ENCODE data around the gene SOX12. TPM values are rescaled to one million over a fixed set of nuclear protein-coding genes. Genes with fewer than 3 reads are reported as not detected.
"Not testable (repeated sequence)": the region's sequence is repeated elsewhere in the genome, so short reads cannot be mapped to it uniquely, and the experiment has no call there.

SOX12 gene
- total RNA-seq, 1 donor from 2014 or later: 10.2 TPM

DNA sequence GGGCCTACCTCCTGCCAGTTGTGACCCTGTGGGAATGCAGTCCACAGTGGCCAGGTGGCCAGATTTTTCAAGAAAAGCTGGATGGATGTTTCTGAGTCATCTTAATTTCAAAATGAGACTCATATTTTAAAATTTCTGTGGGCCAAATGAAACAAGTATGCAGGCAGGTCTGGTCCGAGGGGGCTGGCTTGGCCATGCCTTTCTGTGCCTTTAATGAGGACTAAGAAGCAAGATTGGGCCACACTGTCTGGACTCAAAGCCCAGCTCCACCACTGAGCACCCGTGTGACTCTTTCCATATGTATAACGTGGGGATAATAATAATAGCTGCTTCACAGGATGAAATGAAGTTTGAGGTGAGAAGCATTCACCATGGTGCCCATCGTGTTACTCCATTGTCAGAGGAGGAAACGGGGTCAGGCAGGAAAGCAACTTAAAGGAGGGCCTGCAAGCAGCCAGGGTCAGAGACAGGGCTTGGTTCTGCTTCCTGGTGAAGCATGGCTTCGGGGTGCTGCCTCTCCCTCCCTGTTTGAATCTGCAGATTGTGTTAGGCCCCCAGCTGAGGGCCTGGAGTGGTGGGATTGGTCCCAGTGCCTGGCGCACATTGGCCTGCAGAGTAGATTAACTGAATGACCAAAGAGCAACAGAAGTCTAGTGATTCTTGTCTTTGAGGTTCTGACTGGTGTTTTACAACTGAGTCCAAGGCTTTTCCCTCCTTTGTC lies 3.8 kb downstream of the SOX12 start:
- DNase-seq (ENCODE audit: low read depth): no peak

DNA sequence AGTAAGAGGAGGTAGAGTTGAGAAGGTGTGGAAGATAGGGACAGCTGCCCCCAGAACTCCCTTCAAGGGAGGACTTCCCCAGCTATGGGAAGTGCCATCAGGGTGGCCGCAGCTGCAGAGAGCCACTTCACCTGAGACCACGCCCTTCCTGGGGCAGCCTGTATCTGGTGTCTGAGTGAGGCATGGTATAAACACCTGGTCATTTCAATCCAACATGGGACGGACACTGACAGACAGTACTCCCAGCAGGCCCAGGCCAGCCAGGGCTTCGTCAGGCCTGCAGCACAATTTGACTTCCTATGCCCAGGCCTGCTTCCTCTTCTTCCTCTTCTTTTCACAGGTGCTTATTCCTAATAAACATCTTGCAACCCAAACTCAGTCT lies 4.5 kb downstream of the SOX12 start:
- peak; percentile 33 for DNase-seq (ENCODE audit: low read depth)

DNA sequence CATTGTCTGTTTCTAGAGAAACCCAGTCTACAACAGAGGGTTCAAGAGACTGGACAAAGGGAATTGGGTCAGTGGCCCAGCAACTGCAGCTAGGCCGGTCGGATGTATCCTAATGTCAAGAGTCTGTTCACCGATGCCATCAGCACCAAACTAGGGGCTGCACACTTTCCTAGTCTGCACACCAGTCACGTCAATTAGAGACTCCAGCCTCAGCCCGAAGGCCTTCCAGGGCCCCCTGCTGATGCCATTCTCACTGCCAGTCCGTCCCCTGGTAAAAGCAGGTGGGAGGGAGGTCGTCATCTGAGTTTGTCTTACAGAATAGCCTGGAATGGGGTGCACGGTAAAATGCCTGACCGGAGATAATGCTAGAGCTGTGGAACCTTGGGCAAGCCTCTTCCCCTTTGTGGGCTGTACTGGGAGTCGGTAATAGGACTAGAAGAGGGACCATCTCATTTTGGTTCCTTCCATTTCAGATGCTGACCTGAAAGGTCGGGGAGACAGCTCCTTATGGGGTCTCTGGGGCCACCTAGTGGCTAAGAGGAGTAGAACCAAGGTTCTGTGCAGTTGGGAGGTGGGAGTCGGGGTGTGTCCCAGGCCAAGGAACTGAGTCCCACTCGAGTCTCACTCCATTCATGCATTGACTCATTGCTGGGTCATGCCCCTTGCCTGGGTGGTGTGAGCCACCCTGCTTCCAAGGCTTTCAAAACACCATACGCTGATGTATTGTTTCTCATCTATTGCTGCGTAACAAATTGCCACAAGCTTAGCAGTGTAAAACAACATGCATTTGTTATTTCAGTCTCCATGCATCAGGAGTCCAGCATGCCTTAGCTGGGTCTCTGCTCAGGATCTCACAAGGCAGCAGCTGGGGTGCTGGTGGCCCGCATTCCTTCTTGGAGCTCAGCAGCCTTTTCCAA lies 5.1 kb downstream of the SOX12 start:
- peak; percentile 68 for DNase-seq (ENCODE audit: low read depth)

DNA sequence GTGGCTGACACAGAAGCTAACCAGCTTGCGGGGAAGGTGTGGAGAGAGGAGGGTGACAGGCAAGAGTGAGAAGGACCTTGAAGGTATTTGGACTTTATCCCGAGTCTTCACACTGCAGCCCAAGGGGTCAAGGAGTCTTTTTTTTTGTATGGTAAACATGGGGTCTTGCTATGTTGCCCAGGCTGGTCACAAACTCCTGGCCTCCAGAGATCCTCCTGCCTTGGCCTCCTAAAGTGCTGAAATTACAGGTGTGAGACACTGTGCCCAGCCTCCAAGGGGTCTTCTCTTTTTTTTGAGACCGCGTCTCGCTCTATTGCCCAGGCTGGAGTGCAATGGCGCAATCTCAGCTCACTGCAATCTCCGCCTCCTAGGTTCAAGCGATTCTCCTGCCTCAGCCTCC lies 9.2 kb downstream of the SOX12 start:
- DNase-seq (ENCODE audit: low read depth): no peak

DNA sequence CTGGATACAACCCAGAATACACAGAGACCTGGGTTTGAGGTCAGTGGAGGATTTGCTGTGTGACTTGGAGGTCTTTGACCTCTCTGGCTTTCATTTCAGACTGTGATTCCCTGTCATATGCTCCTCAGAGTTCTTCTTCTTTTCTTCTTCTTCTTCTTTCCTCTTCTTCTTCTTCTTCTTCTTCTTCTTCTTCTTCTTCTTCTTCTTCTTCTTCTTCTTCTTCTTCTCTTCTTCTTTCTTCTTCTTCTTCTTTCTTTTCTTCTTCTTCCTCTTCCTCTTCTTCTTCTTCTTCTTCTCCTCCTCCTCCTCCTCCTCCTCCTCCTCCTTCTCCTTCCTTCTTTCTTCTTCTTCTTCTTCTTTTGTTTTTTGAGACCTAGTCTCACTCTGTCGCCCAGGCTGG lies 10.7 kb downstream of the SOX12 start:
- DNase-seq (ENCODE audit: low read depth): not testable (repeated sequence)

DNA sequence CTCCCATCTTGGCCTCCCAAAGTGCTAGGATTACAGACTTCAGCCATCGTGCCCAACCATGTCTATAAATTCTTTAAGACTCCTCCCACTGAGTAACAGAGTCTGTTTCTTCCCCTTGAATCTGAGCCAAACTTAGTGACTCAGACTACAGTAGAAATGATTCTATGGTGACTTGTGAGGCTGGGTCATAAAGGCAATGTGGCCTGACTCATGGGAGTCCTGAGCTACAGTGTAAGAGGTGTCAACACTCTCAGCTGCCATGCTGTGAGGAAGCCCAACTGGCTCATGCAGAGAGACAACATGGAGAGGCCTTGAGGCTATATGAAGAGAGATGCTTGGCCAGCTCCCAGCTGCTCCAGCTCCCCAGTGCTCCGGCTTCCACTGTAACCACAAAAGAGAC lies 16.3 kb downstream of the SOX12 start:
- DNase-seq (ENCODE audit: low read depth): no peak

DNA sequence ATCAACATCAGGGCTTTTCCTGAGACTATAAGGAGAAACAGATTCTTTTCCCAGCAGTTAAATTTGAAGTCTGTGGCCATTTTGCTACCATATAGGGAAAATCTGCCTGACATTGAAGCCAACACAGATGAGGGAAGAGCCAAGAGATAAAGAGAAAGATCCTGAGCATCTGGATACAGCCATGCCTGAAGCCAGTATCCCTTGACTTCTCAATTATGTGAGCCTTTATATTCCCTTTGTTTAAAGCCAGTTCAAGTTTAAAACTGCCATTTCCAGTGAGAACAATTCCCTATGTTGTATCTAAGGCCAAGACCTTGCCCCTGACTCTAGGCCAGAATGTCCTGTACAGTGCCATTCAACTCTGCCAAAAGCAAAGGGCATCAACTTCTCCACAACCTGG lies 17.8 kb downstream of the SOX12 start:
- DNase-seq (ENCODE audit: low read depth): no peak

DNA sequence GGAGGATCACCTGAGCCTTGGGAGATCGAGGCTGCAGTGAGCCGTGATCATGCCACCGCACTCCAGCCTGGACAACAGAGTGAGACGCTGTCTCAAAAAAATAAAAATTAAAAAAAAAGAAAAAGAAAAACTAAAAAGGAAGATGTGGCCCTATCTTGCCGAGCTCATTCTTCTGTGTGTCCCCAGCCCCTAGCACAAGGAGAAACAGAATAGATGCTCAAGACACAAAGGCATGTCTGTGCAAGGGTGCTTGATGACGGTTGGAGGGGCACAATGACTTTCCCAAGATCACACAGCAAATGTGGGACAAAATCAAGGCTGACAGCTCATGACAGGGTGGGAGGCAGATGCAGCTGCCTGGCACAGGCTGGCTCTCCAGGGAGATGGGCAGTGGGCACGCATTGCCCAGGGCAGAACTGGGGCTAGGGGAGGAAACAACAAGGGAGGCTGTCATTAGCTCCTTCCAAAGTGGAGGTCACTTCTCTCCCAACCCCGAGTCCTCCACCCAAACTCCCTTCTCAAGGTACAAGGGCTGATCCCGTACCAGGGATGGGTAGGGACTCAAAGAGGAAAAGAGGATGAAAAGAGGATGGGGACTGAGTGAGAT lies 20.8 kb downstream of the SOX12 start:
- no peak for DNase-seq (ENCODE audit: low read depth)

DNA sequence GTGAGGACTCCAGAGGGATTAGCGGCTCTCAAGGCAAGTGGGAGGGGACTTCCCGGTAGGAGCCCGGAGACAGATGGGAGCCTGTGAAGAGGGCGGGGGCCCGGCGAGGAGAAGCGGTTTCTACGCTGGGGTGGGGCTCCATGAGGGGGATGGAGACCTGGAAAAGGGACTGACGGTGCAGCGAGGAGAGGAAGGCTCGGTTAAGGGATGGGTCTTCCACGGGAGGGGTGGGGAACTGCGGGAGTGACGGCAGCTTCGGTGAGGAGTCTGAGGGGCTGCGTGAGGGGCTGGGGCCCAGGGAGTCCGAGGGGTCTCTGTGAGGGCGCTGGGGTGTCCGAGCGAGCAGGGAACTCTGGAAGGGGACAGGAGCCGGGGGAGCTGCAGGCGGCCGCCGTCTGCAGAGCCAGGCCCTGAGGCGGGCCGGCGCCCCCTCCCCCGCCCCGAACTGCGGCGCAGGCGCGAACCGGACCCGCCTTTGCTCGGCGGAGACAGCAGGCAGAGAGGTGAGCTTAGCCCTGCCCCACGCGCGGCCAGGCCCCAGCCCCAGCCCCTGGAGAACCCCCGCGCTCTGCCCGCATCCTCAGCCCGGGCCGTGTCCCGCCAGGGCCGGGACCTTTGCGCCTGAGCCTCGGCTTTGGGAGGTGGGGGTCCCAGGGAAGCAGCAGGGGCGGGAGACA lies 21.4 kb downstream of the SOX12 start, which contains the start of gene NRSN2:
NRSN2 (plus strand) TSS at position 472 of the 677 bp plus-strand sequence. CDS start 2,533 bp downstream, outside the sequence.
- peak; percentile 72 for DNase-seq (ENCODE audit: low read depth)

DNA sequence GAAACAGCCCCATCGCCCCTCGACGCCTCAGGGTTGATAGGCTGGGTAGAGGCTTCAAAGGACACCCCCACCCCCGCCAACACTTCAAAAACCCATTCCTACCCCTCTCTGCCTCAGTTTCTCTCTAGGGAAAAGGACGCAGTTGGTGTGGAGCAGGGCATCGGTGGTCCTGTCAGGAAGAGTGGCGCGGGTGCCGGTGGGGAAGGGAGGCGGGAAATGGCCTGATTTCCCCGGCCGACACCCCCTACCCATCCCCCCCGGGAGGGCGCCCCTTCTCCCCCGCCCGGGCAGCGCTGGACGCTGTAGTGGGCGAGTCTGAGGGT lies 21.9 kb downstream of the SOX12 start:
- no peak for DNase-seq (ENCODE audit: low read depth)

DNA sequence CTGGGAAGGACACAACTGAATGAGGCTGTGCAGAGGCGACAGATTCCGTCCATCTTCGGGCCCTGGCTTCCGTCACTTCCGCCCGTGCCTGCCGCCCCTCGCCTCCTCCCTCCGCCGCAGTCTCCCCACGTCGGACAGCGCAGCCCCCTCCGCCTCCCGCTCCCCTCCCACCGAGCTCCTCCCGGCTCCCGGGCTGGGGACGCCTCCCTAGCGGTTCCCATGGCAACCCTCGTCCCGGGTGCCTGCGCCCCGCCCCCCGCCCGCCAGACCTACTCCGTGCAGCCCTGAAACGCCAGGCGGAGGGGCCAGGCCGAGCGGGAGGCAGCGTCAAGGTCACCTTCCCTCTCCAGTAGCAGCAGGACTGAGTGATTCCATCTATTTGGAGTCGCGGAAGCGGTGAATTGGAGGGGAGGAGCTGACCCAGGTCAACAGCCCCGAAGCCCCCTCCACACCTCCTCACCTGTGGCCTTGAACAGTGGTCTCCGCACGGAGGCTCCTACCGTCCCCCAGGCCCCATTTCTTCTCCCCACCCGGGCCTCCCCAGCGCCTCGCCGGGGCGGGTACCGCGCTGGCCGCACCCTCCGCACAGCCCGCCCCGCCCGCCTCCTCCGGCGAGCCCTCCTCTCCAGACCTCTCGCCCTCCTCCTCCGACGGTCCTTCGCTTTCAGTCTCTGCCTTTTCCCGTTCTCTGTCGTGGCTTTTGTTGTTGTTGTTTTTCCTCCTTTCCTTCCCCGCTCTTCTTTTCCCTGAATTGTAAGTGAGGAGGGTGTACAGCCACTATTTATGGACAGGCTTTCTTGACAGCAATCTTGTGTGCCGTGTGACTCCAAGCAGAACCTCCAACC lies 22.5 kb downstream of the SOX12 start:
- peak; percentile 91 for DNase-seq (ENCODE audit: low read depth)

DNA sequence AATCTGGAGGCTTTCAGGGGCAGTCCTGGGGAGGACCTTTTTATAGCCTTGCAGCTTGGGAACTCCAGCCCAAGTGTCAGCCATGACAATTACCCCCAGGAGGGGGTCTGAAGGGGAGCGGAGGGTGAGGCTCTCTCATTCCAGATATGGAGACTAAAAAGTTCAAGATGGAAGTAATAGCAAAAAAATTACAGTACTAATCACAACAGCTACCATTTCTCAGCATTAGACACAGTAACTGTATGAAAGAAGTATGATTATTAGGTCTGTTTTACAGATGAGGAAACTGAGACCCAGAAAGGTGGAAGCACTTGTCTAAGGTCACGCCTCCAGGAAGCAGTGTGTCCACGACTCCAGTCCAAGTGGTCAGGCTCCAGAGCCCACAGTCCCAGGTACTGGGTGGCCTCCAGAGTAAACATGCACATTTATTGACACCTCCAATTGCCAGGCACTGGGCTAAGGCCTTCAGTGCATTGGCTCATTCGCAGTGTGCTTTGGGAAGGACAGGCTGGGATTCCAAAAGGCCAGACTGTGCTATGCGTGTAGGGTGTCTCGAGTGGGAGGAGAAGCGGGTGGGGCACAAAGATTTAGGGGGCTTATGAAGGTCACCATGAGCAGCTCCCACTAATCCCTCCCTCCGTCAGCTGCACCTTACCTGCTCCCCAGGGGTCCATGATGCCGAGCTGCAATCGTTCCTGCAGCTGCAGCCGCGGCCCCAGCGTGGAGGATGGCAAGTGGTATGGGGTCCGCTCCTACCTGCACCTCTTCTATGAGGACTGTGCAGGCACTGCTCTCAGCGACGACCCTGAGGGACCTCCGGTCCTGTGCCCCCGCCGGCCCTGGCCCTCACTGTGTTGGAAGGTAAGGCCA lies 23.9 kb downstream of the SOX12 start:
- no peak for DNase-seq (ENCODE audit: low read depth)

DNA sequence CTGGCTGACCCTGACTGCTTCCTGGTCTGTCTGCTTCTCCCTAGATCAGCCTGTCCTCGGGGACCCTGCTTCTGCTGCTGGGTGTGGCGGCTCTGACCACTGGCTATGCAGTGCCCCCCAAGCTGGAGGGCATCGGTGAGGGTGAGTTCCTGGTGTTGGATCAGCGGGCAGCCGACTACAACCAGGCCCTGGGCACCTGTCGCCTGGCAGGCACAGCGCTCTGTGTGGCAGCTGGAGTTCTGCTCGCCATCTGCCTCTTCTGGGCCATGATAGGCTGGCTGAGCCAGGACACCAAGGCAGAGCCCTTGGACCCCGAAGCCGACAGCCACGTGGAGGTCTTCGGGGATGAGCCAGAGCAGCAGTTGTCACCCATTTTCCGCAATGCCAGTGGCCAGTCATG lies 27.8 kb downstream of the SOX12 start:
- DNase-seq (ENCODE audit: low read depth): peak; percentile 45

DNA sequence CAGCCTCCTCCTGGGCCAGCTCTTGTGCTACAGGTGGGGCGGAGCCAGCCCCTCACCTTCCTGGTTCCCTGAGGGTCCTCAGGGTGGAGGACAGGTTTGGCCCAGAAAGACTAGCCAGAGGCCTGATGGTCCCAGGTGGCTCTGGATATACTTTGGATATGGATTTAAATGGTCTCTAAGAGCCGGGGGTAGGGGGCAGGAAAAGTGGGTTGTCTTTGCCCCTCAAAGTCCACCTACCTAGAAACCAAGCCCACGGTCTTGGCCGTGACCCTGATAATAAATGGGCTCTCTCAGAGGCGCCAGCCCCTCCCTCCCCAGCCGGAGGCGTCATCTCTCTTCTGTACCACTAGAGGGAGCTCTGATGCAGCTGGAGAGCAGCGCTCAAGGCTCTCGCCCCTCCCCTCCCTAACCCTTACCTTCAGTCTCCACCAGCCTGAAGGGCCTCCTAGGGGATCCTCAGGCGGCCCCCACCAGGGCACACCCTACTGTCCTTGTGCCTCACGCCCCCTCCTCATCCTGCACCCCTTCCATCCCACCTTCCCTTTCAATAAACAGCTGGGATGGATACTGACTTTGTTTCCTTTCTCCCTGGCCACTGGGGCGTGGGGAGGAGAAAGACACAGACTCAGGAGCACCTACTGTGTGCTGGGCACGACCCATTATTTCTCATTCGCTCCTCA lies 29.1 kb downstream of the SOX12 start:
- DNase-seq (ENCODE audit: low read depth): peak; percentile 82

DNA sequence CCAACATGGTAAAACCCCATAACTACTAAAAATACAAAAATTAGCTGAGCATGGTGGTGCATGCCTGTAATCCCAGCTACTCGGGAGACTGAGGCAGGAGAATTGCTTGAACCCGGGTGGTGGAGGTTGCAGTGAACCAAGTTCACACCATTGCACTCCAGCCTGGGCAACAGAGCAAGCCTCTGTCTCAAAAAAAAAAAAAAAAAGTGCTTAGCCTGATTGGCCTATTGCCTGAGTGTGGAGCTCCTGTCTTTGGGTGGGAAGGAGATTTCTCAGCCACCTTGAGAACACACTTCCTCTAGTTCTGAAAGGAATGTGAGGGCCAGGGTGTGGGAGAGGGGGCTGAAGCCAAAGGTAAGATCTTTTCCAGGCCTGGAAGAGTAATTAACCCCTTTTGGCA lies 30.8 kb downstream of the SOX12 start:
- DNase-seq (ENCODE audit: low read depth): not testable (repeated sequence)

DNA sequence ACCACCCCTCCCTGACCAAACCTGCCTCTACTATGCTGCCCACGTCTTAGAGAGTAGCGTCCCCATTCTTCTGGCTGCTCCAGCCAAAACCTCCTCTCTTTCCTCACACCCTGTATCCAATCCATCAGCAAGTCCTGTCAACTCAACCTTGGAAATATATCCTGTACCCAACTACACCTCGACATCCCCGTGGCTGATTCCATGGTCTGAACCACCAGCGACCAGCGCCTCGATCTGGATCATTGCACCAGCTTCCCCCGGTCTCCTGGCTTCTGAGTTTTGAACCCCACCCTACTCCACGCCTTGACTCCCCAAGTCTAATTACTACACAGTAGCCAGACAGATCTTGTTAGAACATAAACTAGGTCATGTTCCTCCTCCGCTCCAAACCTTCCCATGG lies 31.4 kb downstream of the SOX12 start:
- DNase-seq (ENCODE audit: low read depth): no peak

DNA sequence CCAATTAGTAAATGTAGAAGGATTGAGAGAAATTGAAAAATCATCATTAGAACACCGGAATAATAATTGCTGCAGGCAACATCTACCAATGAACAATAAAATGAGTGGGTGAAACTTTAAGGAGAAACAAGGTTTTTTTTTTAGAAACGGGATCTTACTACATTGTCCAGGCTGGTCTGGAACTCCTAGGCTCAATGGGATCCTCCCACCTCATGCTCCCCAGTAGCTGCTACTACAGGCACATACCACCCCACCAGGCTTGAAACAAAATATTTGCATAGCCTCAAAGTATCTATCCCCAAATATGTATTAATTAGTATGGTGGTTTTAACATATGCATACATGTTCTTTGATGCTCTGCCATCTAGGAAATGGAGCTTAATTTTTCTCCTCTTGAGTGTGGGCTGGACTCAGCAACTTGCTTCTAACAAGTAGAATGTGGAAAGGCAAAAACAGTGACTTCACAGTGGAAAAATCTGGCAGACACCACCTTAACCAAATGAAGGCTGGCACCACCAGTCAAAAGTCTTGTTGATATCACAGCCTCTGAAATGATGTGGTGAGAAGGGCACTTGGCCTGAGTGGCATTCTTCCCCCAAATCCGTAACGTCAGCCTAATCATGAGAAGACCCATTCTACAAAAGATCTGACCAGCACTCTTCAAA lies 33.7 kb downstream of the SOX12 start:
- no peak for DNase-seq (ENCODE audit: low read depth)

DNA sequence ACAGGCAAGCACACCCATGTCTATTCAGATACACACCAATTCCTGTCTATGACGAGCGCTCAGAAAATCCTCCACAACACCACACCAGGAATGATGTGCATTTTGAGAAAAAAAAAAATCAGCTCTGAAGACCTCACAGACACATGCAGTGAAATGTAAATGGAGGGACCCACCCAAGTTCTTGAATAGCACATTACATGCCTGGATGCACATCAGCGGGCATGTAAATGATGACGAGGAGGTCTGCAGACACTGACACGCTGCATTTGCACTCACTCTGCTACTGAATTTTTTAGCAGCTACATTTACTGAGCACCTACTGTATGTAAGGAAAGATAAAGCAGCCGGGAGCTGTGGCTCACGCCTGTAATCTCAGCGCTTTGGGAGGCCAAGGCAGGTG lies 36.2 kb downstream of the SOX12 start:
- no peak for DNase-seq (ENCODE audit: low read depth)
